OCI-LY3 (cell line): ENCODE data around the gene TOM1.

Experiments used
- EZH2phosphoT487 ChIP-seq: fragments of 200-600 bp; shearing (Covaris generic); IDR thresholded peaks from 2 replicates; pipeline ENCODE4 v1.6.1; 2018; ENCODE audit warnings: antibody characterized with exemption, mixed run types, low read depth
- TF ChIP-seq, protein P1 (sequence below): fragments of 200-600, 300-600 bp; sonication (generic); IDR thresholded peaks from 2 replicates; pipeline ENCODE4 v1.5.1; 2014; ENCODE audit warnings: antibody characterized with exemption, low read length, low read depth

DNA sequence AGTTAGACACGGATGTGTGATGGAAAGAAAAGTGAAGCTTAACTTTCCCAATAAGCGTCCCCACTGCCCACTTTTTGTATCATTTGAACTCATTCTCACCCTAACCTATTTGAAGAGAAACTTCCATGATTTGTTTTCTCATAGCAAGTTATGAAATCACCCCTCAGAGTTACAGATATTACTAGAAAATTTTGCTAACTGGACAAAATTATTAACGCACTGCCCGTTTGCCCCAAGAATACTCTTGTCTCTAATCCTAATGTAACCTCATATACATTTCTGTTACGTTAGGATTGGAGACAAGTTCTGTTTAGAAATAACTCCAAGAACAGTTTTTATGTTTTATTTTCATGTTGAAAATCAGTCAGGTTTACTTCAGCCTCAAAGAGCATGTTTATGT, 25.5 kb downstream of the TOM1 start:
- TF ChIP-seq, protein P1, sequence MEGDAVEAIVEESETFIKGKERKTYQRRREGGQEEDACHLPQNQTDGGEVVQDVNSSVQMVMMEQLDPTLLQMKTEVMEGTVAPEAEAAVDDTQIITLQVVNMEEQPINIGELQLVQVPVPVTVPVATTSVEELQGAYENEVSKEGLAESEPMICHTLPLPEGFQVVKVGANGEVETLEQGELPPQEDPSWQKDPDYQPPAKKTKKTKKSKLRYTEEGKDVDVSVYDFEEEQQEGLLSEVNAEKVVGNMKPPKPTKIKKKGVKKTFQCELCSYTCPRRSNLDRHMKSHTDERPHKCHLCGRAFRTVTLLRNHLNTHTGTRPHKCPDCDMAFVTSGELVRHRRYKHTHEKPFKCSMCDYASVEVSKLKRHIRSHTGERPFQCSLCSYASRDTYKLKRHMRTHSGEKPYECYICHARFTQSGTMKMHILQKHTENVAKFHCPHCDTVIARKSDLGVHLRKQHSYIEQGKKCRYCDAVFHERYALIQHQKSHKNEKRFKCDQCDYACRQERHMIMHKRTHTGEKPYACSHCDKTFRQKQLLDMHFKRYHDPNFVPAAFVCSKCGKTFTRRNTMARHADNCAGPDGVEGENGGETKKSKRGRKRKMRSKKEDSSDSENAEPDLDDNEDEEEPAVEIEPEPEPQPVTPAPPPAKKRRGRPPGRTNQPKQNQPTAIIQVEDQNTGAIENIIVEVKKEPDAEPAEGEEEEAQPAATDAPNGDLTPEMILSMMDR: no peak
- TF ChIP-seq EZH2phosphoT487: no peak
